ENCODE measurements around the gene CERS2.

CERS2 gene, protein sequence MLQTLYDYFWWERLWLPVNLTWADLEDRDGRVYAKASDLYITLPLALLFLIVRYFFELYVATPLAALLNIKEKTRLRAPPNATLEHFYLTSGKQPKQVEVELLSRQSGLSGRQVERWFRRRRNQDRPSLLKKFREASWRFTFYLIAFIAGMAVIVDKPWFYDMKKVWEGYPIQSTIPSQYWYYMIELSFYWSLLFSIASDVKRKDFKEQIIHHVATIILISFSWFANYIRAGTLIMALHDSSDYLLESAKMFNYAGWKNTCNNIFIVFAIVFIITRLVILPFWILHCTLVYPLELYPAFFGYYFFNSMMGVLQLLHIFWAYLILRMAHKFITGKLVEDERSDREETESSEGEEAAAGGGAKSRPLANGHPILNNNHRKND

DNA sequence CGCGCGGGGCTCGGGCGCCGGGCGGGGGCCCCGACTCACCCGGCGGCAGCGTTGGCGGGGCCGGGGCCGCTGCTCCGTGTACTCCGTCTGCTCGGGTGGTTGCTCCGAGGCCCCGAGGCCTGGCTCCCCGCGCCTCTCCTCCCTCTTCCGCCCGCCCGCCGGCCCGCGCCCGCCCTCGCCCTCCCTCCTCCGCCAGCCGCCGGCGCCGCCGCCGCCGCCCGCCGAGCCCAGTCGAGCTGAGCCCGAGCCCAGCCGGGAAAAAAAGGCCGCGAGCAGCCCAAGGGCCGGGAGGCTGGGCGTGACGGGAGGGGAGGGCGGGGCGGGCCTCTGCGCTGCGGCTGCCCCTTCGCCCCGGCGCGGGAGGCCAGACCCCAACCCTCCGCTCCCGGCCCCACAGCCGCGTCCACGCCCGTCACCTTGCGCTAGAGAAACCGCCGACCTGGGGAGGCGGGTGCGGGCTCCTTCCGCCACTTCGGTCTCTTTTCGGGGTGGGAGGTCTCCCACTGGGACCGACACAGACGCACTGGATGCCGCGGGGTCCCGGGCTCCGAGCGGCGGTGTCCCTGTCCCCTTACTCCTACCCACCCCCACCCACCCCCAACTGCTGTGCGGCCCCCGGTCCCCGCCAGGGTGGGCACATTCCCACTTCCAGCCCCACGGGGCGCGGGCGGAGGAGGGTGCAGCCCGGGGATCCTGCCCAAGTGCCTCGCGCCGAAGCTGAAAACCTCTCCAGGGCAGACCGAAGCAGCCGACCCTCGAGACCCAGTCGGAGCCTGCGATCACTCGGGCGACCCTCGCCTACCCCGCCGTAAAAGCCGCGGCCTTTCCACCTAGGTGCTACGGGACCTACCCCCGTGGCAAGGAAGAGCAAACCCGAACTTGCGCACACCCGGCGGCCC is at the start of gene CERS2:
CERS2 (minus strand) TSS at position 256 of the 899 bp plus-strand sequence. CDS start 5,745 bp downstream, outside the sequence.
- DNase-seq (ENCODE audit: low spot score), result peak; percentile 79

DNA sequence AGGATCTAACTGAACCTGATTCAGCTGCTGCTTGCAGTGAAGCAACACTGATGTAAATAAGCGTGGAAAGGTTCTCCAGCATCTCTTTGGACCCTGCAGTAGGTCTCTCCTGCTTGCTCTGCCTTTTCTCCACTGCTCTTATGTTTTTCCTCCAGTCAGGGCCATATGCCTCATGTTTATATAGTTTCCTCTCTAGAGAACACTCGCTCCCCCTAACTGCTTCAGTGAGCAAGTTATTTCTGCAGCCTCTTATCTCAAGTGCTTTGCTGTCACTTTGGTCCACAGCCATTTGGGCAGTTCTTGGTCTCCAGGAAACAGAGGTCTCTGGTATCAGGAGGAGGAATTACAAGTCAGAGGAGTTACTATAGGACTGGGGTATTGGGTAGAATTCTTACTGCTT is 38.9 kb upstream of the CERS2 start:
- no peak for DNase-seq (ENCODE audit: low spot score)

DNA sequence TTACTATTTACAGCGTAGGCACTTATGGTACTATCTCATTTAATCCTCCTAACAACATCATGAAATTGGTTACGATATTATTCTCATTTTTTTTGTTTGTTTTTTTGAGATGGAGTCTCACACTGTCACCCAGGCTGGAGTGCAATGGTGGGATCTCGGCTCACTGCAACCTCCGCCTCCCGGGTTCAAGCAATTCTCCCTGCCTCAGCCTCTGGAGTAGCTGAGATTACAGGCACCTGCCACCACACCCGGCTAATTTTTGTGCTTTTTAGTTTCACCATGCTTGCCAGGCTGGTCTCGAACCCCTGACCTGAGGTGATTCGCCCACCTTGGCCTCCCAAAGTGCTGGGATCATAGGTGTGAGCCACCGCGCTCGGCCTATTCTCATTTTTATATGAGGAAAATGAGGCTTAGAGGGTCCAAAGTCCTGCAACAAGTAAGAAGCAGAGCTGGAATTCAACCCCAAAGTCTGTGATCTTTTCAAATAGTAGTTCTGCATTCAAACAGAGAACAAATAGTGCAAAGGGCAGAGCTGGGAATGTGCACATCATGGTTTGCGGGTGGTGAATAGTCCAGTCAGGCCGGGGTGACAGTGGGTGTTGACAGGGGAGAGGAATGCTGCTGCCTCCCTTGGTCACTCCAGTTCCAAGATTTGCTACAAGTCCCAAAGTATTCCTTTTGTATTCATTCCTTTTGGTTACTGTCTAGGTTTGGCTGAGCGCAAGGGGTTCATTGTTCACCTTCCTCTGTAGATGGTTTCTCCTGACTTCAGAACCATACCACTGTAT is 38.2 kb upstream of the CERS2 start:
- DNase-seq (ENCODE audit: low spot score), result no peak

DNA sequence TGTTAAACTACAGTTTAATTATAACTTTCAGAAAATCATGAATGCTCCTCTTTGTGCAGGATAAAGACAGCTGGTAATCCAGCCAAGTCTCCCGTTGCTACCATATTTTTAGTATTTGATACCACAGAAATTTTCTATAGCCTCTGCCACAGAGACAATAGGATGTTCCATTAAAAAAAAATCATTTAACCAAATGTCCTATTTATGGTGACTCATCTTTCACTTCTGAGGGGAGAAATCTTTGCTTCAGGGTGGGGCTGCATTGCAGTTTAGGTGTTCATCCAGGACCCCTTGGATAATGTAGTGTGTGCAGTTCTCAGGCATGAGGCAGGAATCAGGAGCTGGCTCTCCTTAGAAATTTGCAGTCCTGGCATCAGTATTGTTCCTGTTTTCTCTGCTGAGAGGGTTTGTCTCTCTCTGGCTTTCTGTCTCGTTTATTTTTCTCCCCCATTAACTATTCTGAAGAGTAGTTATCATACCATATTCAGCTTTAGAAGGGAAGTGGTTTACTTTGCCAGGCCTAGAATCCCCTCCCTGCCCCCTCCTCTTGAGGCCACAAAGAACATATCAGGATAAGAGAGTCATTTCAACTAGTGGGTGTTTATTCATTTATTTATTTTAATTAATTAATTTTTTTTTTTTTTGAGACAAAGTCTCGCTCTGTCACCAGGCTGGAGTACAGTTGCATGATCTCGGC is 36.7 kb upstream of the CERS2 start:
- no peak for DNase-seq (ENCODE audit: low spot score)

DNA sequence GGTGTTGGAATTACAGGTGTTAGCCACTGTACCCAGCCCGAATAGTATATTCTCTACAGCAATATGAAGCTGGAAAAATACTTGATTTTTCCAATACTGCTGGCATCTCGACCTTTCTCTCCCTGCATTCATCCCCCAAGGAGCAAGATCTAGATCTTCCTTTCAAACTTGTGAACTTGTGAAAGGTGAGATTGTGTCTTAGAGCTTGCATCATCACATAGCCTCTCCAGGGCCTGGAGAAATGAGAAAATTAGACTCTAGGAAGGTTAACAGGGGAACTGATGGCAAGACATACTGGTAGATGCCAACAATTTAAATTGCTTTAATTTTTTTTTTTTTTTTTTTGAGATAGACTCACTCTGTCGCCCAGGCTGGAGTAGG is 35.7 kb upstream of the CERS2 start:
- no peak for DNase-seq (ENCODE audit: low spot score)

DNA sequence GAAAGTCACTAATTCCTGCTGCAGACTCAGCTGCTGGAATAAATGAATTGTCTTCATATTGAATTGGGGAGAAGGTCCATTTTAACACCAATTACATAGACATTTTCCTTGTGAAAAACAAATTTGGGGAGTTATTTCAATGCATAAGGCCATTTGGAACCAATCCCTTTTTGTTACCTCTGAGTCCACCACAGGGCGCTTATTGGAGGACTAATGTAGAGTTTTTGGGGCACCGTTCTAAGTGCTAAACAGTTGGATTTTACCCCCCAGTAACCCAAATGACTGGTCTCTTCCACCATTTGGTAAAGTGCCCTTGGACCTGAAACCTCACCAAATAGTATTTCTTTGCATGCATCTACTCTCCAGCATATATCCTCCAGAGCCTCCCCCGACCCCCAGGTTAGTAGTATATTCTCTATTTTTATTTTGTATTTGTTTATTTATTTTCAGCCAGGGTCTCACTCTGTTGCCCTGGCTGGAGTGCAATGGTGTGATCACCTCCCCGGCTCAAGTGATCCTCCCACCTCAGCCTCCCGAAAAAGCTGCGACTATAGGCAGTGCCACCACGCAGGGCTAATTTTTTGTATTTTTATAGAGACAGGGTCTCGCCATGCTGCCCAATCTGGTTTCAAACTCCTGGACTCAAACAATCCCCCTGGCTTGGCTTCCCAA is 35.2 kb upstream of the CERS2 start:
- DNase-seq (ENCODE audit: low spot score), result no peak

DNA sequence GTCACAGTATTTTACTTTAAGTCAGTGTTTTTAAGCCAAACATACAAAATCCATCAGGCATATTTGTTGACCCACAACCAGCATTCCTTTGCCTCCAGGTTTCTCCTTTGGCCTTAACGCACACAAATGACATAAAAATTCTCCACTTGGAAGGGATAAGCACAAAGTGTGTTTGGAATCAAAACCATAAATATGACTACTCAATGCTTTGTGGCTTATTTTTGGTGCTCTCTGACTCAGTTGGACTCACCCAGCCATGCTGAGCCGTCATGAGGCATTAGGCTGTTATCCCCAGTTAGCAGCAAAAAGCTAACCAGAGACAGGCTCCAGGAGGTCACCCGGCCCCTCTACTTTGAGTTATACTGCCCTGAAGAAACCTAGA is 34.6 kb upstream of the CERS2 start:
- DNase-seq (ENCODE audit: low spot score), result no peak

DNA sequence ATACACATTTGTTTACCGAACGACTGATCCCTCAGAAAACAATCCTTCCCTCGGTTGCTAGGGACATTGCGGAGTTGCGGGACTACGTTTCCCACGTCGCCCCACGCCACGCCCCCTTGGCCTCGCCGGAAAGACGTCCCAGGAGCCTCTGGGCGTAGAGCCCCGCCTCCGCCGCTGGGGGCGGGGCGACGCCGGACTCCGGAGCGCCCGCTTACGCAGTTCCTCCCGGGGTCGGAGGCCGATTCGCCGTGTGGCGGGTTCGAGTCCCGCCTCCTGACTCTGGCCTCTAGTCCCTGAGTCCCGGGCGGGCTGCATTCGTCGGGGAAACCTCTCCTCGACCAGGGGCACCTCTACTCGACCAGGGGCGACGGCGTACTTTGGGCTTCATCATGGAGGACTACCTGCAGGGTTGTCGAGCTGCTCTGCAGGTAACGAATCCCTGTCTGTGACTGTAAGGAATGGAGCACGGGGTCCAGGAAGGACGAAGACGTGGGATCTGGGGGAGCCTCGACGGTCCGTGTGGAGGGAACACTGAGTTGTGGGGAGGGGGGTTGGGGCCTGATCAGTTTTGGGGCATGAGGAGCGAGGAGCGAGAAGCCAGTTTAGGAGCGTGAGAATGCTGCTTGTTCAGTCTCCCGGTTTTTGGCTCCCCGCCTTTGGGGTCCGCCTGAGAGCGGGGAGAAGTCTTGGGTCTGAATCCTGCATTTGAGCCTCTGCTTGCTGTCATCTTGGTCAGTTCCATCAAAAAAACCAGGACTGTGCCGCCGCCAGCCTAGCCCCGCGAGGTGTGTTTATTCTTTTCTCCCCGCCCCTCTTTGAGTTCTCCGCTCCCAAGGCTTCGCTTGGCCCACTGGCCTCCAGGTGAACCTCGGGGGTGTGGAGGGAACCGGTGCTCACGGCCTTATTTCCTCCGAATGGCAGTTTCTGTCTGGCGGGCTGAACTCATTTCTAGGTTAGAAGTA is 33.9 kb upstream of the CERS2 start, which contains the start of gene PRUNE1:
PRUNE1 (plus strand) TSS at position 206 of the 962 bp plus-strand sequence; CDS start at position 390, 184 bp downstream.
- DNase-seq (ENCODE audit: low spot score), result peak; percentile 96

DNA sequence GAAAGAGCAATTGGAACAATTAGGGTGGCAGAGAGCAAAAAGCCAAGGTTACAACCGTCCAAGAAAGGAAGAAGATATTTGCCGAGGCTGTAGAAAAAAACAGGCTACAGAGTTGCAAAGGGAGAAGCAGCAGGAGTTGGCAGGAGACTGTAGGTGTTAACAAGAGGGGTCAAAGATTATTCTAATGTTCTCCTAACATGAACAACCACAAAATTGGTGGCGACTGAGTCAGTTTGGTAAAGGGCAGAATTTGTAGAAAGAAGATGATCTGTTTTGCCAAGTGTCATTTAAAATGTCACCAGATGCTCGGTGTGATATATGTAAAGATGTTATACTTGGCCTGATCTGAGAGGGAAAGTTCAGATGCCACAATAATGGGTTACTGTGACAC is 33.2 kb upstream of the CERS2 start:
- peak; percentile 32 for DNase-seq (ENCODE audit: low spot score)

DNA sequence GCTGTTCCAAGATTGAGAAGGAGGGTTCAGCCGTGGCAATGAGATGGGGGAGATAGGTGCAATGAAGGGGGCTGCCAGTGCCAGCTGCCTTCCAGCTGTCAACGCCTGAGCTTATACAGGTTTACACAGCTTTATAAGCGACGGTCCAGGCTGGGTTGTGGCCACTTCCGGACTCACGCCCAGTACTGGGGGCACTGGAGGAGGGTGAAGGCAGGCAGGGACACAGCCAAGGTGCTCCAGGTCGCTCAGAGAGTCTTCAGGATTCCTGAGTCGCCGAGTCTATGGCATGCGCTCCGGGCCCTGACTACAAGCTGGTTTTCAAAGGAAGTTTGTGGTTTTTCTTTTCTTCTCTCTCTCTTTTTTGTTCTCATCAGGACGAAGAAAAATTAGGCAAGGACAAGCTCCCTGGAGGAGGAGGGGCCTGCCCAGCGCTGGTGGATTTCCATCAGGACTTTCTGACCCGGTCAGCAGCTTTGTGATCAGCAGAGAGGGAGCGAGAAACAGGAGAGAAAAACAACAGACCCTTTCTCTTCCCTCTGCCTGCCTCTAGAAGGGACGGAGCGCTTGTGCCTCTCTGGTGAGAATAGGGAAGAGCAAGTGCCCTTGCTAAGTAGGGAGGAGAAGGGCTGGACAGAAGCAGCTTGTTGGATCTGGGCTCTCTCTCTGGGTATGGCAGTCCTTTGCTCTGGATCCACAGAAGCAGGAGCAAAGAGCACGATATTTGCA is 31.9 kb upstream of the CERS2 start, which contains the start of gene MINDY1:
MINDY1 (minus strand) TSS at position 576 of the 726 bp plus-strand sequence. CDS start 4,285 bp downstream, outside the sequence.
- DNase-seq (ENCODE audit: low spot score), result peak; percentile 93

DNA sequence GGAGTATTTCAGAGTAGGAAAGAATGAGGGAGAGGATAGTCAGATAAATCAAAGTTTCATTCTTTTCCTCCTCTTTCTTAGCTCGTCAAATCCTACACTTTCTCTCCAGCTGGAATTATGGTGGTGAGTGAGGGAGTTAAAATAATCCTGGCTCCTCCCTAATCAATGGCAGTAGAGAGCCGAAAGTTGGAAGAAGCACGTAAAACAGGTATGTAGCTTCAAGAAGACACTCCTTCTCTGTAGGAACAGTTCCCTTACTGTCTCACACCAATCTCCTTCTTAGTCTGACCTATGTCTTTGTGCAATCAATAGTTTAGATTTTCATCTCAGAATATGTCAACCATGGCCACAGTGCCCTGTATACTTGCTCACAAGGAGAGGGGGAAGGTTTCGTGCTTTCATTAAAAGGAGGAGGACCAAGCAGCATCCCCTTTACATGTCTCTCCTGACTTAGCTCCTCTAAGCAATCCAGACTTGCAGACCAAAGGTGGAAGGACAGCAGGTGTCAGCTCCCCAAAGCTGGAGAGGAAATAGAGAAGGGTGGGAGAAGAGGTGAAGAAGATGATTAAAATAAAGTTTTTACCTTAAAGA is 31.2 kb upstream of the CERS2 start:
- no peak for DNase-seq (ENCODE audit: low spot score)

DNA sequence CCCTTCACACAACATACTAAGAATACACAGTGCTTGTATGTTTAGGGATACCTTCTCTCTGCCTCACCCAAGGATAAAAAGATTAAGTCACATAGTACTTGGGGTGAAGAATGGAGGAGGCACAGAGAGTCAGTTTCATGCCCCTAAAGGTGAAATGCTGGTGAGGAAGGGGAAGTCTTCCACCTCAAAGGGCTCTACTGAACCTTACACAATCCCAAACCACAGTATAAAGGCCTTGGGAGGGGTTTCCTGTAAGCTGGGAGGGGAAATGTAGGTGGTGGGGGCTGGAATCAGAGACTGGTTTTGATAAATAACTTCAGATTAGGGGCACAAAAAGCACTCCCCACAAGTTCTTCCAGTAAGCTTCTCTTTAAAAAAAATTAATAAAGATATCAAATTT is 28.5 kb upstream of the CERS2 start:
- no peak for DNase-seq (ENCODE audit: low spot score)

DNA sequence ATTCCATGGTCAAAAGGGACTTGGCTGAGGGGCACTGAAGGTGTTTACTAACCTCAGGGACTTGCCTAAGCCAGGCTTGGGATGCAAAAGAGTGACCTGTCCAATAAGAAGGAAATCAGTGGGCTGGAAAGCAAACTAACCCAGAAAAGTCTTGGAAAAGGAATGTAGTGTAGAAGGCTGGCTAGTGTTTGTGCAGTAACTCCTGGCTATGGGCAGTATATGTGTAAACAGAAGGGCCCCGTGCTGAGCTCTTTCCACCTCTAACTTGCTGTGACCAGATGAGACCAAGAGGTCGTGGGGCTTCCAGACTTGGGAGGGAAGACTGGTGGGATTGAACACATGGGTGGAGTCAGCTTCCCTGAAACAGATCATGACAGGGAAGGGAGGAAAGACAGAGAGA is 28.0 kb upstream of the CERS2 start:
- DNase-seq (ENCODE audit: low spot score), result no peak

DNA sequence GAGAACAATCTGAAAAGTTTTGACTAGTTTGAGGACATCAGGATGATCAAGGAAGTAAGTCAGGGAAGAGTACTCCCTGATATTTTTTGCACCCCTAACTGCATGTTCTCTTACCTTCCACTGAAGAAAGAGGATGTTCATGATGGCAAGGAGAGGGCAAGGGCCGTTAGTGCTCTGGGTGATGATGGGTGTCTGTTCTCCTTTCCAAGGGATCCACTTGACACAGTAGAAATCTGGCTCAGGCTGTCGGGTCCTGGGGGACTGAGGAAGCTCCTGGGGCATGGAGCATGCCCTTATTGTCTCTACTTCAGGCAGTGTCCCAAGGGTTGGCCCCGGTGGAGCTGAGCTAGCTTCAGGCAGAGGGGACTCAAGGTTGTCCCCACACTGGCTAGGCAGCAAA is 27.4 kb upstream of the CERS2 start:
- no peak for DNase-seq (ENCODE audit: low spot score)

DNA sequence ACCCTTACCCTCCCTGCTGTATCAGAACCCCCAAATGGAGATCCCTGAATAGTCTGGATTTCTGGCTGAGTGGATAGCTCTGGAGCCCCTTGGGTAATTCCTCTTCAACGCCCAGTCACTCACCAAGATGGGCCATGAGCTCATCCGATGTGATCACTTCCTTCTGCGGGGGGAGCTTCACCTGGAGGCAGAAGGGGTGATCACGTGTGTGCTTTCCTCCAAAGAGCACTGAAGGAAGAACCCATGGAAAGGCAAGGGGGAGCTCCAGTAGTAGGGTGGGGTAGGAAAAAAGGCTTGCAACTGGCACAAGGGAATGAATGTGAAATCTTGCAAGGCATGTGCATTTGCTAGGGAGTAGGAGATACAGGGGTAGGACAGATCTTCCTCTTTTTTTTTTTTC is 27.0 kb upstream of the CERS2 start:
- DNase-seq (ENCODE audit: low spot score), result no peak

DNA sequence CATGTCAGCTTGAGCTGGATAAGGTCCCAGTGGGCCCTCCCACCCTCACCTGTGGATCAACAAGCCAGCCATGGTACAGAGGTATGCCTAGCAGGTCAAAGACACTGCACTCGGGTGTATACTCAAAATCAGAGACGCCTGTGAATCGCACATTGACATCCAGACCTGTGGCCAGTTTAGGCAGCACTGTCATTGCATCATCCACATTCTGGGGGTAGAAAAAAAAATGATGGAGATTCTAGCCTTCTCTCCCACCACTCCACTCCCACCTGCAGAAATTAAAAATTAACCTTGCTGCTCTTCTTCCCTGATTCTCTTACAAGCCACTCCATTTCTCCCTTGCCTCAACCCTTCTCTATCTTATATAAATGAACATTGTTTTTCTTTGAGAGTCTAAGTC is 25.8 kb upstream of the CERS2 start:
- DNase-seq (ENCODE audit: low spot score), result no peak

DNA sequence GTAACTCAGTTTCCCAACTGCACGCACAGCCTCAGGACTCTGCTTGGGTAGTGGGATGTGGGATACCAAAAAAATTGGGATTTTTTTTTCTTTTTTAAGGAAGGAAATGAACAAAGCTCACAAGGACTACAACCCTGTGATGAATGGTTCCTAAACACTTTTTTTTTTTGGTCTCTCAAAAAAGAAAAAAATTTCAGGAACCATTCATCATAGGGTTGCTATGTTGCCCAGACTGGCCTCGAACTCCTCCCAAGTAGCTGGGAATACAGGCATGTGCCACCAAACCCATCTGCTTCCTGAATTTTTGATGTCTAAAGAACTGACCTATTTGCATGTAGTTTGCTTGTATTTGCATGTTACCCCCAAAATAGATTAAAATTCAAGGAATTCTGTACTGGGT is 25.3 kb upstream of the CERS2 start:
- DNase-seq (ENCODE audit: low spot score), result no peak

DNA sequence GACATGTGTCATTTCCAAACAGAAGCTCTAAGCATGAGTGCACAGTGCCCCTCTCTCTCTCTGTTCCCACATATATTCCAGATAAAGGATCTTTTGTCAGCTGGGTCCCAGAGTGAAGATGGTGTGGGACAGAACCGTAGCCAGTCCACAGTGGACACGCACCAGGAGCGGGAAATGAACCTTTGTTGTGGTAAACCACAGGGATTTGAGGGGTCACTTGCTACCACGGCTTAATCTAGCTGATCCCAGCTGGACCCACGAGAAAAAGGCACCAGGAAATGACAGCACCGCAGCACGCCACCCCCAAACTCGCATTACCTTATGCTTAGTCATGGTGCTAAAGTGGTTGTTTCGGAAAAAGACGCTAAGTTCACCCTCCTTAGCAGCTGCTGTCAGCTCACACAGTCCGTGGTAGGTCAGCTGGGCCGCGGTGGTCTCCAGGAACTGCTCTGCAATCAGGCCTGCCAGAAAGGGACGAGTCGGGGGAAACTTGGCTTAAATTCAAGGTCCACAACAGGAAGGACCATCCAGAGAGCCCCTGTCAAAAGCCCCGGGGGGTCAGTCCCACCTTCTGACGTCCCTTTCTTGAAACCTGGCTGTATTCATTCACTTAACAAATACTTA is 24.5 kb upstream of the CERS2 start:
- peak; percentile 71 for DNase-seq (ENCODE audit: low spot score)
